Adrenal gland (tissue), 5 donors: ENCODE measurements around the gene CBL.

Experiments used
- CTCF ChIP-seq, 6 experiments: fragments of 450-650 bp in 4 of 6; fragments of 200-600 bp in 2 of 6; sonication (generic) in 1 of 6; IDR thresholded peaks; 1 replicate in 5 of 6; 2 replicates in 1 of 6; pipeline versions ENCODE4 v1.5.1 to v1.8.0; 2016 to 2021; ENCODE audit warnings: antibody characterized with exemption in 6 of 6, mild to moderate bottlenecking in 2 of 6, moderate library complexity in 1 of 6
- POLR2A ChIP-seq, 2 donors: fragments of 450-650 bp; IDR thresholded peaks; one replicate each; pipeline ENCODE4 v1.6.1; 2017; ENCODE audit warnings: antibody characterized with exemption in 2 of 2, mild to moderate bottlenecking in 2 of 2, moderate library complexity in 1 of 2
- donor health status: DM: no; HTN: no; CAD: no.

- TF ChIP-seq CTCF (IDR thresholded peaks at IDR 0.05) (no peak), POLR2A (IDR thresholded peaks at IDR 0.05) (no peak)
Observed at GRCh38 chr11:119357074-119357473, 150.9 kb downstream of the CBL start.
